ENCODE measurements around the gene ARID1B. TPM values are rescaled to one million over a fixed set of nuclear protein-coding genes. Genes with fewer than 3 reads are reported as not detected.

Gene ARID1B
- total RNA-seq, 1 donor from 2014 or later, result 66.3 TPM

GRCh38 chr6:156789081-156789943 lies 12.1 kb downstream of the ARID1B start:
- Mint-ChIP-seq H3K4me1 (ENCODE audit: low read depth) (peaks cover 50% of the 10 kb centered on the region), H3K27ac (no peak overlapping the region), H3K27me3 (ENCODE audit: low read depth) (no peaks in the 10 kb centered on the region), H3K9me3 (no peaks in the 10 kb centered on the region), H3K36me3 (ENCODE audit: low read depth) (peaks cover 19% of the 10 kb centered on the region), H3K4me3 (ENCODE audit: low read depth) (no peak overlapping the region)
- intact Hi-C loops (cut with micrococcal nuclease), result loop anchor here (10.0 kb wide), 1 partner anchor 1375 kb away; no protein-coding TSS in a partner anchor
- DNase-seq (ENCODE audit: low spot score), result no peak

DNA sequence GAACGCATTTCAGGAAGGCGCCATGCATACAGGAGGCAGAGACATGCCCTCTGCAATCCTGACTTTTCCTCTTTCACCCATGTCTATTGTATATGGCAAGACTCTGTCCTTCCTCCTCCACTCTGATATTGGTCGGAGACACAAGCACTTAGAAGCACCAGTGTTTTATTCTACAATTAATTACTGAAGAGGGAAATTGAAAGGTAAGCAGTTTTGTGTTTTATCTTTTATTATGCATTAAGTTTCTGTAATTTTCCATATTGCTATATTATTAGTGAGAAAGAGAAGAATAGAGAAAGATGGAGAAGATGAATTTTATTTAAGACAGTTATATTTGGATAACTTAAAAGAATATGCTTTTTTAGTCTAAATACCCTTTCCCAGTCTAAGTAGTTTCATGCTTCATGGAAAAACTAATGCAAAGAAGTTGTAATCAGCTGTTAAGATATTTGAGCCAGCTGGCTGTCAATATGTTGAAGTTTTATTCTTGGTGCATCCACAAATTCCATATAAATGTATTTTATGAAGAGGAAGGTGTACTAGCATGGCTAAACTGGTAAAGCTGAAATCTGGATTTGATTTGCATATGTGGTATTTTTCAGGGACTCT lies 13.6 kb downstream of the ARID1B start:
- Mint-ChIP-seq H3K36me3 (ENCODE audit: low read depth) (peaks cover 10% of the 10 kb centered on the region), H3K4me1 (ENCODE audit: low read depth) (peaks cover 48% of the 10 kb centered on the region), H3K27me3 (ENCODE audit: low read depth) (no peaks in the 10 kb centered on the region), H3K27ac (no peak overlapping the region), H3K9me3 (no peaks in the 10 kb centered on the region), H3K4me3 (ENCODE audit: low read depth) (no peak overlapping the region)
- DNase-seq (ENCODE audit: low spot score), result no peak
- intact Hi-C loops (cut with micrococcal nuclease), result no loop called here

- Mint-ChIP-seq H3K27ac (no peak overlapping the region), H3K9me3 (no peaks in the 10 kb centered on the region), H3K4me1 (ENCODE audit: low read depth) (peaks cover 44% of the 10 kb centered on the region), H3K36me3 (ENCODE audit: low read depth) (peaks cover 5% of the 10 kb centered on the region), H3K4me3 (ENCODE audit: low read depth) (no peak overlapping the region), H3K27me3 (ENCODE audit: low read depth) (no peaks in the 10 kb centered on the region)
- no peak for DNase-seq (ENCODE audit: low spot score)
- intact Hi-C loops (cut with micrococcal nuclease), result no loop called here
Measured at GRCh38 chr6:156791320-156791850, 14.2 kb downstream of the ARID1B start.

- DNase-seq (ENCODE audit: low spot score), result no peak
- intact Hi-C loops (cut with micrococcal nuclease), result no loop called here
- H3K27ac Mint-ChIP-seq, result no peak overlapping the region
- no peak overlapping the region for H3K4me3 Mint-ChIP-seq (ENCODE audit: low read depth)
- H3K9me3 Mint-ChIP-seq, result no peaks in the 10 kb centered on the region
- peaks cover 4% of the 10 kb centered on the region for H3K36me3 Mint-ChIP-seq (ENCODE audit: low read depth)
- H3K4me1 Mint-ChIP-seq (ENCODE audit: low read depth), result peaks cover 45% of the 10 kb centered on the region
- no peaks in the 10 kb centered on the region for H3K27me3 Mint-ChIP-seq (ENCODE audit: low read depth)
Measured at GRCh38 chr6:156793200-156793599, 16.0 kb downstream of the ARID1B start.

- Mint-ChIP-seq H3K27ac (no peak overlapping the region), H3K4me1 (ENCODE audit: low read depth) (peaks cover 30% of the 10 kb centered on the region), H3K4me3 (ENCODE audit: low read depth) (no peak overlapping the region), H3K9me3 (no peaks in the 10 kb centered on the region), H3K36me3 (ENCODE audit: low read depth) (peaks cover 4% of the 10 kb centered on the region), H3K27me3 (ENCODE audit: low read depth) (no peaks in the 10 kb centered on the region)
- intact Hi-C loops (cut with micrococcal nuclease), result no loop called here
- DNase-seq (ENCODE audit: low spot score), result no peak
Measured at GRCh38 chr6:156794546-156795354, 17.6 kb downstream of the ARID1B start.

- Mint-ChIP-seq H3K4me3 (ENCODE audit: low read depth) (no peak overlapping the region), H3K9me3 (no peaks in the 10 kb centered on the region)
- intact Hi-C loops (cut with micrococcal nuclease), result no loop called here
Measured at GRCh38 chr6:156795825-156796224, 18.6 kb downstream of the ARID1B start.

GRCh38 chr6:156796627-156797026 lies 19.4 kb downstream of the ARID1B start:
- peaks cover 2% of the 10 kb centered on the region for H3K36me3 Mint-ChIP-seq (ENCODE audit: low read depth)
- H3K27me3 Mint-ChIP-seq (ENCODE audit: low read depth), result no peaks in the 10 kb centered on the region
- no peak overlapping the region for H3K4me3 Mint-ChIP-seq (ENCODE audit: low read depth)
- no peaks in the 10 kb centered on the region for H3K9me3 Mint-ChIP-seq
- intact Hi-C loops (cut with micrococcal nuclease), result no loop called here
- no peak for DNase-seq (ENCODE audit: low spot score)
- H3K4me1 Mint-ChIP-seq (ENCODE audit: low read depth), result peaks cover 20% of the 10 kb centered on the region
- peak overlapping the region; percentile 33 for H3K27ac Mint-ChIP-seq

More at GRCh38 chr6:156795825-156796224, 18.6 kb downstream of the ARID1B start:
- Mint-ChIP-seq H3K4me1 (ENCODE audit: low read depth) (peaks cover 27% of the 10 kb centered on the region), H3K27me3 (ENCODE audit: low read depth) (no peaks in the 10 kb centered on the region), H3K27ac (no peak overlapping the region), H3K36me3 (ENCODE audit: low read depth) (peaks cover 4% of the 10 kb centered on the region)
- no peak for DNase-seq (ENCODE audit: low spot score)

DNA sequence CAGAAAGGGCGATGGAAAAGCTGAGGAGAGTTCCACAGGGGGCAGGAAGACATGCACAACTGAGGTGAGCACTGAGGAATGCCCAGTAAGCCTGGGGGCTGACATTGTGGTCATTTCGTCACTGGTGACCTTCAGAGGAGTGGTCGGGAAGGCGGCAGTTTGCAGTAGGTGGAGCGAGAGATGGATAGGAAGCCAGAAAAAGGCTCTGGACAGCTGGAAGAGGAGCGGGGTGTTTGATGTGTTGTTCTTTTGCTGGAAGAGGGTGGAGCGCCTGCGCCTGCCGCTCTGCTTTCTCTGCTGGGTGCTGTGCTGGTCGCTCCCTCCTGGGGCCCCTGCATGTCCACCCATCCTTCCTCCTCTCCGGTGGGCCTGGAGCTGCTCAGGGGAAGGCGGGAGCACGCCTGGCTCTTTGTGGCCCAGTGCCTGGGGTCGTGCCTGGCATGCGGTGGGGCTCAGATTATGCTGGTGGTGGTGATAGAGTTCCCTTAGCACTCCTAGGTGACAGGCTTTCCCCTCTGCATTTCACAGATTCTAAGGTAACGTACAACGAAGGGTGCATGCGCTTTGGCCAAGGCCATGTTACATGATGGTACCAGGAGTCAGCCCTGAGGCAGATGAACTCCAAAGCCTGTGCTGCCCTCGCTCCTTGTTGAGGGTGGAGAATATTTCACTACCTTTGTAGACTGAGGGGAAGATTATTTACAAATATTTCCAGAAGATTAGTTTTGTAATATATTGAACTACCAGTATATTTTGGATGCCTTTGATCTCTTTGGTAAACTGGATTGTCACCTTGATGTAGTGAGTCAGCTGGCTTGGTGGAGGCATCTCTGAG lies 20.9 kb downstream of the ARID1B start:
- H3K4me1 Mint-ChIP-seq (ENCODE audit: low read depth), result peaks cover 18% of the 10 kb centered on the region

GRCh38 chr6:156801712-156802111 lies 24.5 kb downstream of the ARID1B start:
- Mint-ChIP-seq H3K27me3 (ENCODE audit: low read depth) (no peaks in the 10 kb centered on the region), H3K9me3 (no peaks in the 10 kb centered on the region), H3K4me3 (ENCODE audit: low read depth) (no peak overlapping the region), H3K36me3 (ENCODE audit: low read depth) (peaks cover 14% of the 10 kb centered on the region), H3K27ac (no peak overlapping the region), H3K4me1 (ENCODE audit: low read depth) (peaks cover 31% of the 10 kb centered on the region)
- intact Hi-C loops (cut with micrococcal nuclease), result no loop called here
- DNase-seq (ENCODE audit: low spot score), result no peak

More for the DNA sequence above, 20.9 kb downstream of the ARID1B start:
- H3K27me3 Mint-ChIP-seq (ENCODE audit: low read depth), result no peaks in the 10 kb centered on the region
- H3K4me3 Mint-ChIP-seq (ENCODE audit: low read depth), result no peak overlapping the region
- intact Hi-C loops (cut with micrococcal nuclease), result no loop called here
- peaks cover 6% of the 10 kb centered on the region for H3K36me3 Mint-ChIP-seq (ENCODE audit: low read depth)
- DNase-seq (ENCODE audit: low spot score), result no peak
- H3K9me3 Mint-ChIP-seq, result no peaks in the 10 kb centered on the region
- no peak overlapping the region for H3K27ac Mint-ChIP-seq

DNA sequence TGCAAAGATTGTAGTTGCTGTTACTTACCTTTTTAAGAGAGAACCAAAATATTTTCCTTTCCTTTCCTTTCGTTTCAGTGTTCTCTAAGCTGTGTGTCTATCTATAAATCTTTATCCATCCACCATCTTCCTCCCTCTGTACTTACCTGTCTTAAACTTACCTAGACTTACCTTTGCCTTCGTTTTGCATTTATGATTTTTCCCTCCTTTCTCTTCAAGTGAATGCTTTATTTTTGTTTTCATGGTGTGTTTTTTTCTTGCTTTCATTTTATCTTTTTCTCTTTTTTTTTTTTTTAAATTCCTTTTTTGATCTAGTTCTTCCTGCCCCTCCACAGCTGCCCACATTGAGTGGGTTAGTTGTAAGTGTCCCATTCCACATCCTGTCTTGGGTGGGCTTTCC lies 26.2 kb downstream of the ARID1B start:
- H3K27ac Mint-ChIP-seq, result no peak overlapping the region
- no peak for DNase-seq (ENCODE audit: low spot score)
- intact Hi-C loops (cut with micrococcal nuclease), result no loop called here
- no peak overlapping the region for H3K4me3 Mint-ChIP-seq (ENCODE audit: low read depth)
- H3K9me3 Mint-ChIP-seq, result no peaks in the 10 kb centered on the region
- H3K4me1 Mint-ChIP-seq (ENCODE audit: low read depth), result peaks cover 37% of the 10 kb centered on the region
- peaks cover 14% of the 10 kb centered on the region for H3K36me3 Mint-ChIP-seq (ENCODE audit: low read depth)
- H3K27me3 Mint-ChIP-seq (ENCODE audit: low read depth), result no peaks in the 10 kb centered on the region

- Mint-ChIP-seq H3K36me3 (ENCODE audit: low read depth) (peaks cover 14% of the 10 kb centered on the region), H3K27me3 (ENCODE audit: low read depth) (no peaks in the 10 kb centered on the region), H3K27ac (no peak overlapping the region), H3K4me3 (ENCODE audit: low read depth) (no peak overlapping the region), H3K9me3 (no peaks in the 10 kb centered on the region), H3K4me1 (ENCODE audit: low read depth) (peaks cover 44% of the 10 kb centered on the region)
- intact Hi-C loops (cut with micrococcal nuclease), result no loop called here
- DNase-seq (ENCODE audit: low spot score), result no peak
Measured at GRCh38 chr6:156804402-156804801, 27.2 kb downstream of the ARID1B start.

DNA sequence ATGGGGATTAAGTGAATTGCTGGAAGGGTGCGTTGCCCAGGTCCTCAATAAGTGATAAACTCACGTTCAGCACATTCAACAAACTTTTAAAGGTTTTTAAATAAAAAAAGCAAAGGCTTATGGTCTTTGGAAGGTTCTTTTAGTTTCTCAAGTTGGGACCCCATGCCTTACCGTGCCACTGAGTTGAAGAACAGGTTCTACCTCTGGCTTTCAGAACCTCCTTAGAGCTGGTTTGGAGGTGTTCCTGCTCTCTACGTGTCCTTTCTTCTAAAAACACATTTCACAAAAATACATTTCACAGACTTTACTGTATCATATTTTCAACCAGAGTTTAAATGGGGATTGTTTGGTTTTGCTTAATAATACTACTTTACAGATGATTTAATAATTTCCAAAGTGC lies 29.0 kb downstream of the ARID1B start:
- intact Hi-C loops (cut with micrococcal nuclease), result no loop called here
- Mint-ChIP-seq H3K9me3 (peaks cover 4% of the 10 kb centered on the region), H3K36me3 (ENCODE audit: low read depth) (peaks cover 20% of the 10 kb centered on the region), H3K27ac (no peak overlapping the region), H3K27me3 (ENCODE audit: low read depth) (no peaks in the 10 kb centered on the region), H3K4me3 (ENCODE audit: low read depth) (no peak overlapping the region), H3K4me1 (ENCODE audit: low read depth) (peaks cover 56% of the 10 kb centered on the region)
- DNase-seq (ENCODE audit: low spot score), result no peak

All from activated T-helper 2 cell treated with anti-CD3 and anti-CD28 coated beads, Interferon-gamma antibody, Interleukin-2, Interleukin-4, amounts not matched to agents 10 μg/mL and 5 μg/mL and 100 μg/mL, durations not matched to agents 14 hours and 24 hours and 36 hours (primary cell).